GM18502 (cell line): ENCODE results near the gene USP31.

Experiments used
- ATAC-seq: cut with Tn5 transposase; IDR thresholded peaks from one replicate; pipeline ENCODE4 v1.9.1; 2021; ENCODE audit warnings: mild to moderate bottlenecking; ENCODE audit not compliant: unreplicated experiment, poor library complexity

USP31 gene

DNA sequence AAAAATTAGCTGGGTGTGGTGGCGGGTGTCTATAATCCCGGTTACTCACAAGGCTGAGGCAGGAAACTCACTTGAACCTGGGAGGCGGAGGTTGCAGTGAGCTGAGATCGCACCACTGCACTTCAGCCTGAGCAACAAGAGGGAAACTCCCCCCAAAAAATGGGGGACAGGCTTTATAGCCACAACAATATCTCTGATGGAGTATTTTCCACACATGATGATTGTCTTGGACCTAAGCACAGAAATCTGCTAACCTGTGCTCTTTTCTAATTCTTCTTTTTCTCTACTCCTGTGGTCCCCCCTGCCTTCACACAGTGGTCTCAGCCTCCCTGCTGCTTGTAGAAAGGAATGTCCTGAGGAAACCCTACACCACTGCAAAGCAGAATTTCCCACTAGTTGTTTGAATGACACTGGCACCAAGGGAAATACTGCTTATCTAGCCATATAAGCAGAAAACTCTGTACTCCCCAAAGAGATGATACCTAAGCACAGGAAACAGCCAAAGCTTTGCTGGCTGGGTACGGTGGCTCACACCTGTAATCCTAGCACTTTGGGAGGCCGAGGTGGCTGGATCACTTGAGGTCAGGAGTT lies 117.6 kb downstream of the USP31 start:
- no peak for ATAC-seq

DNA sequence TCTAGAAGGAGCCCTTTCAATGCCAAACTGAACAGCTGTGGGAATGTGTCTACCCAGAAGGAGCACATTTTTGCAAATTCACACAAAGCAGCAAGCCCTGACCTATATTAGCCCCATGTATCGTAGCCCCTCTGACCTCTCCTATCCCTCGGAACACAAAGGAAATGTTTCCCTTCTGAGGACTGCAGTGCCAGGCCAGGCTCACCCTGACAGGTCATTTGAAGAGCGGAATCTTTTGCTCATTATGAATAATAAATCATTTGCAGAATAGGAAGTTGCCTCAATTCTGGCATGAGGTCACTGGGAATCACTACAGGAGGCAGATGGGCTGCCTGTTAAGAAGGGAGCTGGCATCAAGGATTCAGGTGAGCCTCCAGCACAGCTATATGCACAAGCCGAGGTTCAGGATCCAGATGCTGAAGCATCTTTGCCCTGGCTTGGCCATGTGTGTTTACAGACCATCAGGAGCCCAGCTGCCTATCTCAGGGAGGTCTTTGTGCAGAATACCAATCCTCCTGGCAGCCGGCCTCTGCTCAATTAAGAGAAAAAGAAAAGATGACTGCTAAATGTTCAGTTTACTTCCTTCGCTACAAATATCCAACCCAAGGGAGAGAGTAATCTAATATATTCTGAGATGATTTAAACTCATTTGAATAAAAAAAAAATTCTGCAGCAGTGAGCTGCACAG lies 119.4 kb downstream of the USP31 start:
- no peak for ATAC-seq

DNA sequence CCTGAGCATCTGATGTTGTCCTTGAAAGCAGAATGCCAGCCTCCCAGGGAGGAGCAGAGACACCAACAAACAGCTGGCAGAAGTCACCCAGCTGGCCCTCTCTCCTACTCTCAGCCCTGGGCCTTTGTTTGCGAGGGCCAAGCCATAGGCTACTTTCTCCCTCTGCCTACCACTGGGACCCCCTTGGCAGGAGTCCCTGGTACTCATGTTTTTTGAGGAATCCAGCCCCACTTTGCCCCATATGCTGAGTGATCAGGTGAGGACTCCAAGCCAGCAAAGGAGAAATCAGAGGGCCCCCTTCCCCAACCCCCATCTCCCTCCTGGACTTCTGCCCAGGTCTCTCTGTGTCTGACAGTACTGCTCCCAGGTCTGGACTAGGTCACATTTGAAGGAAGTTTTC lies 121.9 kb downstream of the USP31 start:
- ATAC-seq = no peak

DNA sequence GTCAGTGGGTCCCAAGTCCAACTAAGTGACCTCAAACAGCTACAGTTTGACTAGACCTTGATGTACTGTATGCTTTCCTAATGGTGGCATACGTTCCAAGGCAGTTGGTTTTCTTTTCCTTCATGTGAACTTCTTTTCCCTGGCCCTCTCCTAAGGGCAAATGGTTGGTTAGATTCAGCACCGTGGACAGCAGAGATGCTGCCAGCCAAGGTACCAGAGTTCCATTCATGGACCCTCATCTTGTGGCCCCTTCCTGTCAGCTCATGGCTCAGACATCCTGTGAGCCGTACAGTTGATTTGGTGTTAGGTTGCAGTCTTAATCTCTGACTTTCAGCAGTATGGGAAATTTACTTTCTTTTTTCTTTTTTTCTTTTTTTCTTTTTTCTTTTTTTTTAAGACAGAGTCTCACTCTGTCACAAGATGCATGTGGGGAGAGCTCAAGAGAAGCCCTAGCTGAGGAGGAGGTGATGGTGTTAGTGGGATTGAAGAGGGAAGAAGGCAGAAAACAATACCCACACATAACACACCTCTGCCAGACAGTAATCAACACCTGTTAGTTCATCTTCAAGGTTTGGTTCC lies 122.4 kb downstream of the USP31 start:
- no peak for ATAC-seq

DNA sequence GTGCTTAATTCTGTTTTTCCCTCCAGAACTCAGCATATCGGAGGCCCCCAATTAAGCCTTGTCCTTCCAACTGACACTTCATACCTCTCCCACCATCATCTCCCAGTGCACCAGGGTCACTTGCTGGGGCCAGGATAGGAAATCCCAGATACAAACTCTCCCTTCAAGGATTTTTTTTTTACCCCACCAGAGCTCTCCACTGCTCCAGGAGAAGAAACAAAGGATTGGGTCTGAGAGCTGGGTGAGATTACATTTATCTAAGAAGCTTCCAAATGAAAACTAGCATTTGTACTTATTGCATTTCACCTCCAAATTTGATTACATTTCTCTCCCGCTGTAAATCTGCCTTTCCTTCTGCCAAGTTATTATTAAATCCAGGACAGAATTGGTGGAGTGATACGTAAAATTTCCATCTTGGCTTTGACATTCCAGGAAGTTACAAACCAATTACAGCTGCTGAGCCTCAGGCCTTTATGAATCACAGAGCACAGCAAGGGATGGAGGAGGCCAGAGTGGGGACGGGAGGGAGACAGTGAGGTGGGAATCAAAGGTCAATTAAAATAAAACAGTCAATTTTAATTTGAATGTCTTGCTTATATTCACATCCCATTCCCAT lies 123.5 kb downstream of the USP31 start:
- ATAC-seq = no peak

DNA sequence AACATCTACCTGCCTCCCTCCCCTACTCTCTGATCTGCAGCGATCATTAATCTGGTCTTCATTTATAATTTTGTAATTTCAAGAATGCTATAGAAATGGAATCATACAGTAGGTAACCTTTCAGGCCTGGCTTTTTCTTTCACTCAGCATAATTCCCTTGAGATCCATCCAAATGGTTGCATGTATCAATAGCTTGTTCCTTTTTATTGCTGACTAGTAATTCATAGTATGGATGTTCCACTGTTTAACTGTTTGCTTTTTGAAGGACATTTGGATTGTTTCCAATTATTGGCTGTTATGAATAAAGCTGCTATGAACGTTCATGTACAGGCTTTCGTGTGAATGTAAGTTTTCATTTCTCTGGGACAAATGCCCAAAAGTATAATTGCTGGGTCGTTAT lies 125.2 kb downstream of the USP31 start:
- ATAC-seq = no peak

DNA sequence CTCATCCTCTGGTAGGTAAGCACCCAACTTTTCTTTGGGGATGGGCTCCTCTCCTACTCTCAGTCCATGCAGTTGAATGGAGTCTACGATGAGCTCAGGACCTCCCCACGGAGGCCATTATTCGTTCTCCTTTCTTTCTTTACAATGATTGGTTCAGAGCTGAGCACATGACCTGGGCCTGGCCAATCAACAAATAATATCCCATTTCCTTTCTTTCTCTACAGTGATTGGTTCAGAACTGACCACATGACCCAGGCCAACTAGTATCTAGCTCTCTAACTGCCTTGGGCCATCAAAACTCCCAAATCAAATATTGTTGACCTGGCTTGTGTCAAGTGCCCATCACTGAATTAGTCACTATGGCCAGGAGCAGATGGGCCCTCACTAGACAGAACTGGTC lies 129.2 kb downstream of the USP31 start:
- ATAC-seq = no peak

DNA sequence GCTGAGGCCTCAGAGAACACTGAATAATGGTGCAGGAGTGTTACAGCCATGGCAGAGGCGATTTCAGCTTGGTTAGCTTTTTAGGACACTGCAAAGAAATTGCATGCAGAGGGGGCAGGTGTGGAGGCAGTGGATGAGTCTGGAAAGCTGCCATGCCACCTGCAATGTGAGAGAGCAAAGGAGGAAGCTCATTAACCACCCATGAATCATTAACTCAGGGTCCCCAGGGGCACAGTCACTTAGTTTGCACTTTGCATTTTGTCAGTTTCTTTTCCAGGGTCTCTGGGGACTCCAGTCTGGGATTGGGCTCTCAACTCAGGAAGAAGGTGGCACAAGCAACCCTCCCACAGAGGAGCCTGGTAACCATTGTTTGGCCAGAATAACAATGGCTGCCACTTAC lies 132.9 kb downstream of the USP31 start:
- ATAC-seq = no peak

DNA sequence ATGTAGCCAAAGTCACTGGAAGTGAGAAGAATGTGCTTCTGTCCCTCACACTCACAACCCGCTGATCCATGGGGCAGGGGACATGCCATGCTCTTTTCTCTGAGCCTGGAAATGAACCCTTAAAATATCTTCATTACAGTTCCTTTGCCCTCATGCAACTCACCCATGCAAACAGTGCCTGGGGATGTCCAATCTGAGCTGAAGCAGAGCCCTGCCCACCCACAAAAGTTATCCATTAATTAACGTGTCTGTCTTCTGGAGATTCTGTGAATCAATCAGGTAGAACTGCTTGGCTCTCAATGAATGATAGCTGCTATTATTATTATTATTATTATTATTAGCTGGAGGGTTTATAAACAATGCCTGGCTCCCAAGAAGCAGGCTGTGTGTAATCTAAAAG lies 133.7 kb downstream of the USP31 start:
- ATAC-seq = no peak

DNA sequence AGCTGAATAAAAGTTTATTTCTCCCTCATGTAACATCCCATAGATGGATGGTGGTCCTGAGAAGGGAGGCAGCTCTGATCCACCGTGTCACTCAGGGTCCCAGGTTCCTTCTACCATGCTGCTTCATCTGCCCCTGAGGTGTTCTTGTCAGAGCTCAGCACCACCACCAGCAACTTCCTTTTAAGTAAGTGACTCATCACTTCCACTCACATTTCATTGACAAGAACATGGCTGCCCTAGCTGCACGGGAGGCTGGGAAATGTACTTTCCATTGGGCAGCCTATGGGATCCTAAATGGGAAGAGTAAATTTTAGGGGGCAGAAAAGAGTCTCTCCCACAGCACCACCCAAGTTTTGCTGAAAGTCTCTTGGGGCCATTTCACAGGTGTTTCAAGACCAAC lies 134.7 kb downstream of the USP31 start:
- no peak for ATAC-seq
